HUES64 (cell line): ENCODE results near the gene SUPT3H.
"Not testable (repeated sequence)": the region's sequence is repeated elsewhere in the genome, so short reads cannot be mapped to it uniquely, and the experiment has no call there.

Source experiments
- H3K27ac ChIP-seq: 2 replicates; pipeline ENCODE4 v1.7.0; 2013; ENCODE audit warnings: low read depth, low read length, inconsistent platforms
- H3K27me3 ChIP-seq: 2 replicates; pipeline ENCODE4 v1.6.1; 2013; ENCODE audit warnings: mild to moderate bottlenecking, low read length; ENCODE audit not compliant: insufficient read depth
- H3K36me3 ChIP-seq: 2 replicates; pipeline ENCODE4 v1.6.1; 2013; ENCODE audit warnings: mild to moderate bottlenecking, low read length; ENCODE audit not compliant: insufficient read depth
- H3K4me1 ChIP-seq: 2 replicates; pipeline ENCODE4 v1.6.1; 2013; ENCODE audit warnings: mild to moderate bottlenecking, low read length, moderate library complexity; ENCODE audit not compliant: insufficient read depth
- H3K4me3 ChIP-seq: 2 replicates; pipeline ENCODE4 v1.5.1; 2013; ENCODE audit warnings: mild to moderate bottlenecking, low read length, moderate library complexity
- H3K9ac ChIP-seq: 2 replicates; pipeline ENCODE4 v1.6.1; 2013; ENCODE audit warnings: mild to moderate bottlenecking, low read depth, low read length
- H3K9me3 ChIP-seq: 2 replicates; pipeline ENCODE4 v1.6.1; 2013; ENCODE audit warnings: low read depth, low read length; ENCODE audit not compliant: insufficient read depth
- WGBS: fragments of 150-250, 120-280 bp; methylation state at CpG from one replicate; pipeline ENCODE4 v1.1.7; 2013; ENCODE audit warnings: missing lambda C conversion rate; 5-methylcytosine and 5-hydroxymethylcytosine counted together

Gene SUPT3H

GRCh38 chr6:45052325-45052724 is 325.4 kb downstream of the SUPT3H start:
- 98% methylated on average over 2 of the region's 2 CpGs for WGBS
- Histone ChIP-seq H3K27ac (no peak overlapping the region), H3K9ac (no peak overlapping the region), H3K4me1 (peaks cover 30% of the 10 kb centered on the region), H3K27me3 (no peaks in the 10 kb centered on the region), H3K36me3 (no peaks in the 10 kb centered on the region), H3K9me3 (no peaks in the 10 kb centered on the region), H3K4me3 (no peak overlapping the region)

- H3K4me3 ChIP-seq, result no peak overlapping the region
- H3K36me3 ChIP-seq, result no peaks in the 10 kb centered on the region
- peak overlapping the region; percentile 47; the same call in 1 of the 2 replicates for H3K27ac ChIP-seq
- H3K9me3 ChIP-seq, result no peaks in the 10 kb centered on the region
- H3K4me1 ChIP-seq, result peaks cover 24% of the 10 kb centered on the region
- no peak overlapping the region for H3K9ac ChIP-seq
- H3K27me3 ChIP-seq, result no peaks in the 10 kb centered on the region
- 89% methylated on average over 5 of the region's 5 CpGs for WGBS
These were observed 328.4 kb downstream of the SUPT3H start for GRCh38 chr6:45049188-45049843.

GRCh38 chr6:45047573-45047972 is 330.2 kb downstream of the SUPT3H start:
- Histone ChIP-seq H3K9me3 (no peaks in the 10 kb centered on the region), H3K4me3 (no peak overlapping the region), H3K27ac (no peak overlapping the region), H3K9ac (no peak overlapping the region), H3K36me3 (no peaks in the 10 kb centered on the region), H3K4me1 (peaks cover 19% of the 10 kb centered on the region), H3K27me3 (no peaks in the 10 kb centered on the region)
- 67% methylated on average over 1 of the region's 1 CpG for WGBS

GRCh38 chr6:45045253-45045601 is 332.5 kb downstream of the SUPT3H start:
- Histone ChIP-seq H3K36me3 (no peaks in the 10 kb centered on the region), H3K4me3 (no peak overlapping the region), H3K9ac (no peak overlapping the region), H3K4me1 (peaks cover 15% of the 10 kb centered on the region), H3K27me3 (no peaks in the 10 kb centered on the region), H3K9me3 (no peaks in the 10 kb centered on the region), H3K27ac (no peak overlapping the region)
- WGBS, result 100% methylated on average over 1 of the region's 1 CpG

GRCh38 chr6:45044510-45045252 is 333.1 kb downstream of the SUPT3H start:
- H3K27me3 ChIP-seq, result no peaks in the 10 kb centered on the region
- no peak overlapping the region for H3K9ac ChIP-seq
- H3K27ac ChIP-seq, result no peak overlapping the region
- no peak overlapping the region for H3K4me3 ChIP-seq
- no peaks in the 10 kb centered on the region for H3K9me3 ChIP-seq
- H3K4me1 ChIP-seq, result peaks cover 10% of the 10 kb centered on the region
- no peaks in the 10 kb centered on the region for H3K36me3 ChIP-seq
- WGBS, result 88% methylated on average over 1 of the region's 2 CpGs

- Histone ChIP-seq H3K27ac (no peak overlapping the region), H3K4me1 (peaks cover 4% of the 10 kb centered on the region; the same call in 1 of the 2 replicates), H3K4me3 (no peak overlapping the region), H3K9ac (no peak overlapping the region), H3K9me3 (no peaks in the 10 kb centered on the region), H3K27me3 (no peaks in the 10 kb centered on the region), H3K36me3 (no peaks in the 10 kb centered on the region)
- WGBS, result 89% methylated on average over 1 of the region's 2 CpGs
These were observed 333.6 kb downstream of the SUPT3H start for GRCh38 chr6:45044086-45044485.

GRCh38 chr6:45042673-45043072 is 335.1 kb downstream of the SUPT3H start:
- H3K27me3 ChIP-seq, H3K36me3 ChIP-seq, H3K27ac ChIP-seq, H3K4me1 ChIP-seq, H3K9ac ChIP-seq, H3K9me3 ChIP-seq, H3K4me3 ChIP-seq: not testable (repeated sequence)
- 100% methylated on average over 1 of the region's 2 CpGs for WGBS

GRCh38 chr6:45038226-45038625 is 339.5 kb downstream of the SUPT3H start:
- no peaks in the 10 kb centered on the region for H3K9me3 ChIP-seq
- no peak overlapping the region for H3K27ac ChIP-seq
- H3K27me3 ChIP-seq, result no peaks in the 10 kb centered on the region
- H3K4me3 ChIP-seq, result no peak overlapping the region
- H3K4me1 ChIP-seq, result no peaks in the 10 kb centered on the region
- WGBS, result no CpG with 5 or more reads among the region's 1 CpG
- no peak overlapping the region for H3K9ac ChIP-seq
- H3K36me3 ChIP-seq, result no peaks in the 10 kb centered on the region

- no peaks in the 10 kb centered on the region for H3K9me3 ChIP-seq
- no peaks in the 10 kb centered on the region for H3K27me3 ChIP-seq
- no peak overlapping the region for H3K9ac ChIP-seq
- H3K27ac ChIP-seq, result no peak overlapping the region
- 97% methylated on average over 3 of the region's 3 CpGs for WGBS
- no peaks in the 10 kb centered on the region for H3K36me3 ChIP-seq
- no peaks in the 10 kb centered on the region for H3K4me1 ChIP-seq
- no peak overlapping the region for H3K4me3 ChIP-seq
These were observed 341.6 kb downstream of the SUPT3H start for GRCh38 chr6:45036103-45036502.

- 100% methylated on average over 2 of the region's 2 CpGs for WGBS
- Histone ChIP-seq H3K4me1 (no peaks in the 10 kb centered on the region), H3K4me3 (no peak overlapping the region), H3K27ac (no peak overlapping the region), H3K9ac (no peak overlapping the region), H3K9me3 (no peaks in the 10 kb centered on the region), H3K36me3 (no peaks in the 10 kb centered on the region), H3K27me3 (no peaks in the 10 kb centered on the region)
These were observed 345.3 kb downstream of the SUPT3H start for GRCh38 chr6:45032426-45032825.

GRCh38 chr6:45031601-45032000 is 346.1 kb downstream of the SUPT3H start:
- 100% methylated on average over 1 of the region's 1 CpG for WGBS
- Histone ChIP-seq H3K27me3 (no peaks in the 10 kb centered on the region), H3K9ac (no peak overlapping the region), H3K4me1 (no peaks in the 10 kb centered on the region), H3K9me3 (no peaks in the 10 kb centered on the region), H3K4me3 (no peak overlapping the region), H3K36me3 (no peaks in the 10 kb centered on the region), H3K27ac (no peak overlapping the region)
